Measurements from ENCODE around the gene IQCF6. TPM values are rescaled to one million over a fixed set of nuclear protein-coding genes. Genes with fewer than 3 reads are reported as not detected.
A peak's percentile ranks its signal among the peaks of the same experiment; 100 is the strongest.

IQCF6 gene
- total RNA-seq = not detected

GRCh38 chr3:51779137-51779536 is at the start of gene IQCF6:
TSS of gene IQCF6 (minus strand) at chr3:51779237. CDS start at chr3:51779224, 13 bp downstream.
- no peak for TF ChIP-seq EP300 (IDR thresholded peaks at IDR 0.05)
- TF ChIP-seq CTCF (IDR thresholded peaks at IDR 0.05) = no peak
- no peak for TF ChIP-seq POLR2A (IDR thresholded peaks at IDR 0.05)
- TF ChIP-seq POLR2AphosphoS5 (IDR thresholded peaks at IDR 0.05) = no peak
- Histone ChIP-seq H3K36me3 (no peaks in the 10 kb centered on the region), H3K4me3 (no peak within 1 kb of the TSS), H3K27ac (no peak within 1 kb of the TSS), H3K27me3 (peaks cover 11% of the 10 kb centered on the region), H3K4me1 (no peaks in the 10 kb centered on the region), H3K9me3 (no peaks in the 10 kb centered on the region)
- whole genome bisulfite sequencing = 89% methylated on average over 5 of the region's 5 CpGs
- DNase-seq (ENCODE audit: low spot score in 2 of 2) = no peak

GRCh38 chr3:51828297-51828696 is 49.3 kb upstream of the IQCF6 start:
- TF ChIP-seq EP300 (IDR thresholded peaks at IDR 0.05) (no peak), CTCF (IDR thresholded peaks at IDR 0.05) (no peak), POLR2AphosphoS5 (IDR thresholded peaks at IDR 0.05) (no peak), POLR2A (IDR thresholded peaks at IDR 0.05) (no peak)
- H3K4me3 ChIP-seq = no peak overlapping the region
- H3K36me3 ChIP-seq = no peaks in the 10 kb centered on the region
- whole genome bisulfite sequencing = 70% methylated on average over 1 of the region's 1 CpG
- H3K4me1 ChIP-seq = no peaks in the 10 kb centered on the region
- no peak overlapping the region for H3K27ac ChIP-seq
- H3K9me3 ChIP-seq = no peaks in the 10 kb centered on the region
- DNase-seq (ENCODE audit: low spot score in 2 of 2) = no peak
- no peaks in the 10 kb centered on the region for H3K27me3 ChIP-seq

GRCh38 chr3:51819709-51820406 is 40.8 kb upstream of the IQCF6 start:
- no peak for DNase-seq (ENCODE audit: low spot score in 2 of 2)
- peaks cover 21% of the 10 kb centered on the region for H3K27me3 ChIP-seq
- TF ChIP-seq CTCF (IDR thresholded peaks at IDR 0.05) (peak in 1 of 2 donors; percentile 16), POLR2A (IDR thresholded peaks at IDR 0.05) (no peak)
- H3K27ac ChIP-seq = no peak overlapping the region
- 53% methylated on average over 11 of the region's 12 CpGs for WGBS
- no peaks in the 10 kb centered on the region for H3K9me3 ChIP-seq
- H3K4me1 ChIP-seq = no peaks in the 10 kb centered on the region
- no peaks in the 10 kb centered on the region for H3K36me3 ChIP-seq
- no peak overlapping the region for H3K4me3 ChIP-seq

GRCh38 chr3:51819151-51819550 is 40.1 kb upstream of the IQCF6 start:
- DNase-seq (ENCODE audit: low spot score in 2 of 2) = no peak
- 84% methylated on average over 6 of the region's 15 CpGs for WGBS
- no peaks in the 10 kb centered on the region for H3K9me3 ChIP-seq
- no peaks in the 10 kb centered on the region for H3K4me1 ChIP-seq
- TF ChIP-seq CTCF (IDR thresholded peaks at IDR 0.05) = no peak
- TF ChIP-seq EP300 (IDR thresholded peaks at IDR 0.05) = no peak
- no peak for TF ChIP-seq POLR2A (IDR thresholded peaks at IDR 0.05)
- TF ChIP-seq POLR2AphosphoS5 (IDR thresholded peaks at IDR 0.05) = no peak
- H3K36me3 ChIP-seq = no peaks in the 10 kb centered on the region
- no peak overlapping the region for H3K4me3 ChIP-seq
- H3K27ac ChIP-seq = no peak overlapping the region
- H3K27me3 ChIP-seq = peaks cover 21% of the 10 kb centered on the region

GRCh38 chr3:51817375-51817774 is 38.3 kb upstream of the IQCF6 start:
- no peaks in the 10 kb centered on the region for H3K9me3 ChIP-seq
- no peak overlapping the region for H3K27ac ChIP-seq
- no peaks in the 10 kb centered on the region for H3K4me1 ChIP-seq
- TF ChIP-seq EP300 (IDR thresholded peaks at IDR 0.05) (no peak), POLR2AphosphoS5 (IDR thresholded peaks at IDR 0.05) (no peak), CTCF (IDR thresholded peaks at IDR 0.05) (no peak), POLR2A (IDR thresholded peaks at IDR 0.05) (no peak)
- no peaks in the 10 kb centered on the region for H3K36me3 ChIP-seq
- H3K4me3 ChIP-seq = no peak overlapping the region
- 92% methylated on average over 2 of the region's 2 CpGs for WGBS
- peaks cover 21% of the 10 kb centered on the region for H3K27me3 ChIP-seq
- DNase-seq (ENCODE audit: low spot score in 2 of 2) = no peak

All from suprapubic skin (tissue), 4 donors.